WTC11 (cell line): ENCODE data around the gene AP1G2. TPM values are rescaled to one million over a fixed set of nuclear protein-coding genes. Genes with fewer than 3 reads are reported as not detected.

ENCODE experiments used
- AFF4 ChIP-seq: sonication (generic); formaldehyde crosslinking; IDR thresholded peaks from 2 replicates; pipeline ENCODE4 v1.8.1; 2023; ENCODE audit warnings: mild to moderate bottlenecking, missing genetic modification reagents, borderline replicate concordance
- ATF6 ChIP-seq: sonication (generic); formaldehyde crosslinking; IDR thresholded peaks from 2 replicates; pipeline ENCODE4 v1.8.1; 2023; ENCODE audit warnings: mild to moderate bottlenecking, missing genetic modification reagents
- CREB1 ChIP-seq: sonication (generic); formaldehyde crosslinking; IDR thresholded peaks from 2 replicates; pipeline ENCODE4 v1.8.0; 2023; ENCODE audit warnings: mild to moderate bottlenecking, missing genetic modification reagents
- CREM ChIP-seq: sonication (generic); formaldehyde crosslinking; IDR thresholded peaks from 2 replicates; pipeline ENCODE4 v1.8.1; 2022; ENCODE audit warnings: mild to moderate bottlenecking, missing genetic modification reagents, moderate library complexity
- E2F4 ChIP-seq: sonication (generic); formaldehyde crosslinking; IDR thresholded peaks from 2 replicates; pipeline ENCODE4 v1.8.1; 2022; ENCODE audit warnings: low read depth, mild to moderate bottlenecking, moderate library complexity, missing genetic modification reagents, borderline replicate concordance
- EMX1 ChIP-seq: fragments of 250-450 bp; sonication (Bioruptor Pico); IDR thresholded peaks from 2 replicates; pipeline ENCODE4 v1.8.0; 2021; ENCODE audit warnings: mild to moderate bottlenecking
- ERG ChIP-seq: fragments of 250-450 bp; sonication (Bioruptor Pico); IDR thresholded peaks from 2 replicates; pipeline ENCODE4 v1.8.0; 2021; ENCODE audit warnings: mild to moderate bottlenecking
- ESRRA ChIP-seq: sonication (generic); formaldehyde crosslinking; IDR thresholded peaks from 2 replicates; pipeline ENCODE4 v1.8.1; 2022; ENCODE audit warnings: mild to moderate bottlenecking, missing genetic modification reagents, borderline replicate concordance
- FOXP1 ChIP-seq: sonication (generic); formaldehyde crosslinking; IDR thresholded peaks from 2 replicates; pipeline ENCODE4 v1.8.0; 2022; ENCODE audit warnings: missing genetic modification reagents, mild to moderate bottlenecking, moderate library complexity, borderline replicate concordance
- GRHL2 ChIP-seq: fragments of 250-450 bp; sonication (Bioruptor Pico); IDR thresholded peaks from 2 replicates; pipeline ENCODE4 v1.8.0; 2022; ENCODE audit warnings: mild to moderate bottlenecking, moderate library complexity; ENCODE audit not compliant: insufficient replicate concordance, severe bottlenecking
- HMGA2 ChIP-seq: fragments of 250-450 bp; sonication (Bioruptor Pico); IDR thresholded peaks from 2 replicates; pipeline ENCODE4 v1.4.0; 2021; ENCODE audit warnings: mild to moderate bottlenecking, moderate library complexity
- IRF1 ChIP-seq: sonication (generic); formaldehyde crosslinking; IDR thresholded peaks from 2 replicates; pipeline ENCODE4 v1.8.0; 2023; ENCODE audit warnings: missing genetic modification reagents
- JUN ChIP-seq: sonication (generic); formaldehyde crosslinking; IDR thresholded peaks from 2 replicates; pipeline ENCODE4 v1.8.0; 2023; ENCODE audit warnings: mild to moderate bottlenecking, missing genetic modification reagents
- NFATC4 ChIP-seq: fragments of 250-450 bp; sonication (Bioruptor Pico); IDR thresholded peaks from 2 replicates; pipeline ENCODE4 v1.9.0; 2021; ENCODE audit warnings: mild to moderate bottlenecking
- NFE2L1 ChIP-seq: sonication (generic); formaldehyde crosslinking; IDR thresholded peaks from 2 replicates; pipeline ENCODE4 v1.8.1; 2023; ENCODE audit warnings: missing genetic modification reagents
- TEAD1 ChIP-seq: sonication (generic); formaldehyde crosslinking; IDR thresholded peaks from 2 replicates; pipeline ENCODE4 v1.8.0; 2022; ENCODE audit warnings: mild to moderate bottlenecking, missing genetic modification reagents
- TEAD4 ChIP-seq: sonication (generic); formaldehyde crosslinking; IDR thresholded peaks from 2 replicates; pipeline ENCODE4 v1.8.0; 2022; ENCODE audit warnings: mild to moderate bottlenecking, missing genetic modification reagents
- ZBTB21 ChIP-seq: sonication (generic); formaldehyde crosslinking; IDR thresholded peaks from 2 replicates; pipeline ENCODE4 v1.8.1; 2023; ENCODE audit warnings: mild to moderate bottlenecking, missing genetic modification reagents, borderline replicate concordance
- ZNF121 ChIP-seq: sonication (generic); formaldehyde crosslinking; IDR thresholded peaks from 2 replicates; pipeline ENCODE4 v1.8.0; 2023; ENCODE audit warnings: missing genetic modification reagents
- ZNF263 ChIP-seq: sonication (generic); formaldehyde crosslinking; IDR thresholded peaks from 2 replicates; pipeline ENCODE4 v1.8.1; 2022; ENCODE audit warnings: low read depth, mild to moderate bottlenecking, moderate library complexity, missing genetic modification reagents
- ZNF317 ChIP-seq: sonication (generic); formaldehyde crosslinking; IDR thresholded peaks from 2 replicates; pipeline ENCODE4 v1.8.1; 2023; ENCODE audit warnings: low read depth, mild to moderate bottlenecking, moderate library complexity, missing genetic modification reagents, borderline replicate concordance
- ZNF396 ChIP-seq: fragments of 250-450 bp; sonication (Bioruptor Pico); IDR thresholded peaks from 2 replicates; pipeline ENCODE4 v1.8.0; 2021; ENCODE audit warnings: mild to moderate bottlenecking, moderate library complexity, borderline replicate concordance
- ZNF532 ChIP-seq: fragments of 250-450 bp; sonication (Bioruptor Pico); IDR thresholded peaks from 2 replicates; pipeline ENCODE4 v1.9.0; 2021; ENCODE audit warnings: mild to moderate bottlenecking, borderline replicate concordance
- total RNA-seq: library from RNA; stranded (reverse); gene quantifications from 3 replicates; pipeline ENCODE4 v1.2.3, GENCODE V29; 2021

Gene AP1G2
- total RNA-seq, 1 experiment from 2014 or later = 122 TPM

- TF ChIP-seq ZNF532 (CRISPR knock-in tag) (no peak), ZBTB21 (no peak; the same call in 1 of the 2 replicates), ZNF263 (peak; percentile 28; the same call in 1 of the 2 replicates), ESRRA (CRISPR knock-in tag) (0 out of 2 replicates have a peak, but pooled peaks have one; percentile 66), NFE2L1 (CRISPR knock-in tag) (0 out of 2 replicates have a peak, but pooled peaks have one; percentile 46), CREM (CRISPR knock-in tag) (peak; percentile 59; the same call in 1 of the 2 replicates), NFATC4 (CRISPR knock-in tag) (no peak), ZNF121 (peak; percentile 98), AFF4 (CRISPR knock-in tag) (no peak), ATF6 (no peak), CREB1 (CRISPR knock-in tag) (no peak), GRHL2 (CRISPR knock-in tag) (no peak), JUN (CRISPR knock-in tag) (no peak), E2F4 (CRISPR knock-in tag) (peak; percentile 52; the same call in 1 of the 2 replicates), TEAD1 (peak; percentile 74), TEAD4 (no peak), IRF1 (CRISPR knock-in tag) (no peak), EMX1 (no peak), HMGA2 (no peak), ERG (CRISPR knock-in tag) (no peak), ZNF317 (CRISPR knock-in tag) (0 out of 2 replicates have a peak, but pooled peaks have one; percentile 8), FOXP1 (CRISPR knock-in tag) (peak; percentile 77; the same call in 1 of the 2 replicates), ZNF396 (CRISPR knock-in tag) (no peak)
Observed at GRCh38 chr14:23555882-23556699, 11.5 kb downstream of the AP1G2 start, which contains the start of gene THTPA (continued).
